GM18858 (cell line): ENCODE data around the gene ELAC2.
"Not testable (repeated sequence)": the region's sequence is repeated elsewhere in the genome, so short reads cannot be mapped to it uniquely, and the experiment has no call there.

ENCODE experiments used
- ATAC-seq: cut with Tn5 transposase; IDR thresholded peaks from one replicate; pipeline ENCODE4 v1.9.1; 2021; ENCODE audit not compliant: unreplicated experiment

Gene ELAC2

GRCh38 chr17:12993631-12994030 lies 24.2 kb downstream of the ELAC2 start:
- no peak for ATAC-seq

GRCh38 chr17:12992676-12993075 lies 25.2 kb downstream of the ELAC2 start:
- no peak for ATAC-seq

GRCh38 chr17:12990926-12991325 lies 26.9 kb downstream of the ELAC2 start:
- ATAC-seq: no peak

GRCh38 chr17:12990041-12990808 lies 27.6 kb downstream of the ELAC2 start:
- ATAC-seq: no peak

- no peak for ATAC-seq
These were observed 30.7 kb downstream of the ELAC2 start for GRCh38 chr17:12987120-12987519.

- ATAC-seq: no peak
These were observed 32.2 kb downstream of the ELAC2 start for GRCh38 chr17:12985431-12986293.

- ATAC-seq: no peak
These were observed 33.6 kb downstream of the ELAC2 start for GRCh38 chr17:12983991-12984884.

GRCh38 chr17:12982224-12982623 lies 35.6 kb downstream of the ELAC2 start:
- ATAC-seq: no peak

- no peak for ATAC-seq
These were observed 37.9 kb downstream of the ELAC2 start for GRCh38 chr17:12979826-12980500.

- no peak for ATAC-seq
These were observed 38.6 kb downstream of the ELAC2 start for GRCh38 chr17:12979246-12979645.

GRCh38 chr17:12978787-12979186 lies 39.0 kb downstream of the ELAC2 start:
- ATAC-seq: not testable (repeated sequence)

GRCh38 chr17:12977008-12977751 lies 40.6 kb downstream of the ELAC2 start:
- no peak for ATAC-seq

GRCh38 chr17:12974005-12974531 lies 43.8 kb downstream of the ELAC2 start:
- ATAC-seq: no peak

- no peak for ATAC-seq
These were observed 44.3 kb downstream of the ELAC2 start for GRCh38 chr17:12973496-12974004.

- ATAC-seq: no peak
These were observed 49.9 kb downstream of the ELAC2 start for GRCh38 chr17:12967962-12968361.

- ATAC-seq: no peak
These were observed 51.4 kb downstream of the ELAC2 start for GRCh38 chr17:12966413-12966812.

GRCh38 chr17:12965988-12966387 lies 51.8 kb downstream of the ELAC2 start:
- ATAC-seq: no peak

- no peak for ATAC-seq
These were observed 53.0 kb downstream of the ELAC2 start for GRCh38 chr17:12964840-12965239.

GRCh38 chr17:12964162-12964561 lies 53.7 kb downstream of the ELAC2 start:
- ATAC-seq: no peak
